ENCODE data around the gene PARVA. TPM values are rescaled to one million over a fixed set of nuclear protein-coding genes. Genes with fewer than 3 reads are reported as not detected.

Gene PARVA
- total and polyA plus RNA-seq, 12 donors = 20.1 to 84.8 (median 67.0) TPM

DNA sequence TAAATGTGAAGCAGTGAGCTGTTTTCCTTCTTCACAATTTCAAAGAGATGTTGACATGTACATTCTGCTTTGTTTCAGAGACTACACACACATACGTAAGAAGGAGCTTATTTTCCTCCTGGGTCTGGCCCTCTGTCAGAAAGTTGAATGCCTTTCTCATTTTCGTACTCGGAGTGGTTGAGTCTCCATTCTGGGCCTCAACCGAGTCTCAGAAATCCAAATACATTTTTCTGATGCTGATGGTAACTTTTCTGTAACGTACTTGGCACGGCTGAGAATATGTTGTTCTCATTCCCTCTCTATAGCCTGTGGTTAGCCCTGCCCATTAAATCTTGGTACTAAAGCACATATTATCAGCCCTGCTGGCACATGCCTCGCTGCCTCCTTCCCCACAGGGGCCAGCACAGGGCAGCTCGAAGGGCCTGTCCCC is 25.3 kb downstream of the PARVA start:
- Histone ChIP-seq H3K27ac (peak overlapping the region in 6 of 10 donors; percentile 6 to 40 (median 22)), H3K27me3 (no peaks in the 10 kb centered on the region), H3K9me3 (peaks cover 0 to 8% (median 0%) of the 10 kb centered on the region in 11 donors), H3K4me3 (no peak overlapping the region), H3K36me3 (no peaks in the 10 kb centered on the region), H3K4me1 (peaks cover 0 to 80% (median 47%) of the 10 kb centered on the region in 9 donors)
- DNase-seq = no peak
- ATAC-seq = peak in 1 of 8 donors; percentile 30
- 50 to 53% methylated on average over 8 of the region's 8 CpGs for WGBS, 2 donors
- intact Hi-C loops (cut with DNase I) = loop anchor here in 2 of 10 donors (5.0 to 10.0 kb wide), 2 partner anchors 70 to 492 kb away; no protein-coding TSS in a partner anchor
- TF ChIP-seq, protein P1, sequence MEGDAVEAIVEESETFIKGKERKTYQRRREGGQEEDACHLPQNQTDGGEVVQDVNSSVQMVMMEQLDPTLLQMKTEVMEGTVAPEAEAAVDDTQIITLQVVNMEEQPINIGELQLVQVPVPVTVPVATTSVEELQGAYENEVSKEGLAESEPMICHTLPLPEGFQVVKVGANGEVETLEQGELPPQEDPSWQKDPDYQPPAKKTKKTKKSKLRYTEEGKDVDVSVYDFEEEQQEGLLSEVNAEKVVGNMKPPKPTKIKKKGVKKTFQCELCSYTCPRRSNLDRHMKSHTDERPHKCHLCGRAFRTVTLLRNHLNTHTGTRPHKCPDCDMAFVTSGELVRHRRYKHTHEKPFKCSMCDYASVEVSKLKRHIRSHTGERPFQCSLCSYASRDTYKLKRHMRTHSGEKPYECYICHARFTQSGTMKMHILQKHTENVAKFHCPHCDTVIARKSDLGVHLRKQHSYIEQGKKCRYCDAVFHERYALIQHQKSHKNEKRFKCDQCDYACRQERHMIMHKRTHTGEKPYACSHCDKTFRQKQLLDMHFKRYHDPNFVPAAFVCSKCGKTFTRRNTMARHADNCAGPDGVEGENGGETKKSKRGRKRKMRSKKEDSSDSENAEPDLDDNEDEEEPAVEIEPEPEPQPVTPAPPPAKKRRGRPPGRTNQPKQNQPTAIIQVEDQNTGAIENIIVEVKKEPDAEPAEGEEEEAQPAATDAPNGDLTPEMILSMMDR (IDR thresholded peaks at IDR 0.05) = no peak

DNA sequence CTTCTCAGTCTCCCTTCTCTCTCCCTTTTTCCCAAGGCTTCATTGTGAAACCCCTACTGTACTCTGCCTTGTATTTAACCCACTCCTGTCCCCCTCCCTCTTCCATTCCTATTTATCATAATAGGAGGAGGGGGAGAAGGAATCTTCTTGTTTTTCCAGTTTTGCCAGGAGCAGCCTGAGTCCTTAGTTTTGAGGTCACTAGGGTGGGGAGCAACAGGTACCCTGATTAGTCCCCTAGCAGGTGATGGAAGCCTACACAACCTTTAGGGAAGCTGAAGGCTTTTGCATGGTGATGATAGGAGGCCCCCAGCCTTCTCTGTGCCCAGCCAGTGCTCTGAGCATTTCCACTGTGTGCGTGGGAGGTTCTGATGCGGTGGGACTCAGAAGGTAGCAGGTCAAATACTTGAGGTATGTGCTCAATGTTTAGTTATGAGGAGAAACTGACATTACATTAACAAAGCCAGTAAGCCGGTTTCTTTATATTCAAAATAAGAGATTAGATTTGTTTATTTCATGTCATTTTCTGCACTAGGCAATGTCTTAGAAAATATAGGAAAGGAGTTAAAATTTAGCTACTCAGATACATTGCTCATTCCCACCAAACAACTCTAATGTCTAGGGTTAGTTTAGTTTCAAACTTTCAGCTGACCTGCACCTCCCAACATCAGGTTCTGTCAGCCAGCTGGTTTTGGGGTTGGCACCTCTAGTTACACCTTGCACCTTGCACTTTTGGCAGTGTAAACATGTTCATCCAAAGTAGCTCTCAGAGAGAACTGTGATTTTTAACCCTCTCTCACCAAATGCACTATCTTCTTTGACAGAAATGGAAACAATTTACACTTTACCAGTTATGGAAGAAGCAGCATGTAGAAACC is 26.0 kb downstream of the PARVA start:
- H3K27me3 ChIP-seq = no peaks in the 10 kb centered on the region
- ATAC-seq (peak in 1 of 8 donors; percentile 10), DNase-seq (no peak)
- intact Hi-C loops (cut with DNase I) = loop anchor here in 2 of 10 donors (5.0 to 10.0 kb wide), 2 partner anchors 71 to 491 kb away; no protein-coding TSS in a partner anchor
- peaks cover 0 to 80% (median 44%) of the 10 kb centered on the region in 9 donors for H3K4me1 ChIP-seq
- H3K36me3 ChIP-seq = no peaks in the 10 kb centered on the region
- peaks cover 0 to 8% (median 0%) of the 10 kb centered on the region in 11 donors for H3K9me3 ChIP-seq
- 92 to 95% methylated on average over 3 of the region's 3 CpGs for WGBS, 2 donors
- H3K27ac ChIP-seq = peak overlapping the region in 6 of 10 donors; percentile 6 to 40 (median 22)
- H3K4me3 ChIP-seq = no peak overlapping the region
- TF ChIP-seq, protein P1 (IDR thresholded peaks at IDR 0.05) = no peak

DNA sequence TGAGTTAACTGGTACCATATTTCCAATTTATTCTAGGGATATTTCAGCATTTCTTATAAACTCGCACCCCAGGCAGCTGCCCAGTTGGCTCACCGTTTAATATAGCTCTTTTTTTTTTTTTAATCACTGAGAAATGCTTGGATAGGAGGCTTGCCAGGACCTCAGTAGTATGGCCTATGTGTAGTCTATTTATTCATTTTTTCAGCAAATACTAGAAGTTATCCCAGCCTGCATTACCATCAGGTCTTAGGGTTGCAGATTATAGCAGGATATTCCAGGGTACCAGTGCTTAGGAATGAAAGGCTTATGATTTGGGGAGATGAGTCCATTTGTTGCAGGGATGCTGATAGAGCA is 26.6 kb downstream of the PARVA start:
- DNase-seq (no peak), ATAC-seq (no peak)
- Histone ChIP-seq H3K4me1 (peaks cover 0 to 80% (median 44%) of the 10 kb centered on the region in 9 donors), H3K27ac (no peak overlapping the region), H3K9me3 (peaks cover 0 to 8% (median 0%) of the 10 kb centered on the region in 11 donors), H3K36me3 (no peaks in the 10 kb centered on the region), H3K27me3 (no peaks in the 10 kb centered on the region), H3K4me3 (no peak overlapping the region)
- intact Hi-C loops (cut with DNase I) = loop anchor here in 2 of 10 donors (5.0 to 10.0 kb wide), 2 partner anchors 72 to 491 kb away; no protein-coding TSS in a partner anchor
- 28 to 38% methylated on average over 2 of the region's 2 CpGs for WGBS, 2 donors
- TF ChIP-seq, protein P1 (IDR thresholded peaks at IDR 0.05) = no peak

DNA sequence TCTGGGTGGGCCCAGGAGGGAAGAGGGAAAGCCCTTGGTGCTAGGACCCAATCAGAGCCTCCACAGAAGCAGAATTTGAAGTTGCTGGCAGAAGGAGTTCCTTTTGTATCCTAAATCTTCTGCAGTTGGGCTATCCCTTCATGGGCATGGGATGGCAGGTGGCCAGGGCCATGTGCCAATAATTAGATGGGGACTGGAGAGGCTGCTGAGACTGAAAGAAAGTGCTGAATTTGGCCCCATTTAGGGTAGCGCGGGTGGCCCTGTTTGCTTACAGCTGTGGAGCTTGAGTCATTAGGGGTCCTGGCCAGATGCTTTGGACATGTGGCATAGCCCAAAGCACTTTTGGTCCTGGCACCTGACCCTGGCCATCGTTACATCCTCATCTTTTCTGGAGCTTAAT is 27.1 kb downstream of the PARVA start:
- H3K4me1 ChIP-seq = peaks cover 0 to 78% (median 41%) of the 10 kb centered on the region in 9 donors

More for the DNA sequence above, 27.1 kb downstream of the PARVA start:
- WGBS, 2 donors = 51 to 53% methylated on average over 3 of the region's 3 CpGs
- Histone ChIP-seq H3K27ac (no peak overlapping the region), H3K9me3 (peaks cover 0 to 8% (median 0%) of the 10 kb centered on the region in 11 donors), H3K36me3 (no peaks in the 10 kb centered on the region), H3K4me3 (no peak overlapping the region), H3K27me3 (no peaks in the 10 kb centered on the region)
- intact Hi-C loops (cut with DNase I) = loop anchor here in 2 of 10 donors (5.0 to 10.0 kb wide), 2 partner anchors 72 to 490 kb away; no protein-coding TSS in a partner anchor
- peak in 4 of 8 donors; percentile 6 to 39 (median 29) for ATAC-seq
- TF ChIP-seq, protein P1 (IDR thresholded peaks at IDR 0.05) = no peak
- DNase-seq = peak in 1 of 2 donors; percentile 45
